Myocyte (in vitro differentiated cells): ENCODE measurements around the gene CEP112. TPM values are rescaled to one million over a fixed set of nuclear protein-coding genes. Genes with fewer than 3 reads are reported as not detected.

Experiments
- DNase-seq: peaks from one replicate; pipeline ENCODE4 v3.0.0-alpha.2; 2012; ENCODE audit warnings: low read depth
- total RNA-seq: library from RNA; depleted of rRNA; stranded (reverse); fragments of >200 nt; gene quantifications from 2 replicates; pipeline ENCODE4 v1.2.3, GENCODE V29; 2014

CEP112 gene
- total RNA-seq, 1 donor from 2014 or later = 35.3 TPM

GRCh38 chr17:65994679-65995078 lies 197.3 kb downstream of the CEP112 start:
- DNase-seq = no peak

GRCh38 chr17:65994114-65994513 lies 197.8 kb downstream of the CEP112 start:
- no peak for DNase-seq

- DNase-seq = no peak
These were observed 201.3 kb downstream of the CEP112 start for GRCh38 chr17:65990593-65990992.

- no peak for DNase-seq
These were observed 203.5 kb downstream of the CEP112 start for GRCh38 chr17:65988451-65988850.

- DNase-seq = no peak
These were observed 203.9 kb downstream of the CEP112 start for GRCh38 chr17:65987988-65988387.

GRCh38 chr17:65985571-65985970 lies 206.4 kb downstream of the CEP112 start:
- no peak for DNase-seq

- DNase-seq = no peak
These were observed 207.6 kb downstream of the CEP112 start for GRCh38 chr17:65984299-65984698.

- no peak for DNase-seq
These were observed 213.1 kb downstream of the CEP112 start for GRCh38 chr17:65978871-65979270.

- no peak for DNase-seq
These were observed 214.9 kb downstream of the CEP112 start for GRCh38 chr17:65977041-65977440.

- DNase-seq = no peak
These were observed 216.1 kb downstream of the CEP112 start for GRCh38 chr17:65975878-65976277.

GRCh38 chr17:65973237-65973636 lies 218.7 kb downstream of the CEP112 start:
- DNase-seq = no peak

GRCh38 chr17:65967372-65967771 lies 224.6 kb downstream of the CEP112 start:
- no peak for DNase-seq

GRCh38 chr17:65966072-65966695 lies 225.7 kb downstream of the CEP112 start:
- peak; percentile 14 for DNase-seq

GRCh38 chr17:65963179-65963578 lies 228.8 kb downstream of the CEP112 start:
- no peak for DNase-seq

- DNase-seq = no peak
These were observed 232.3 kb downstream of the CEP112 start for GRCh38 chr17:65959630-65960029.

GRCh38 chr17:65956814-65957213 lies 235.1 kb downstream of the CEP112 start:
- no peak for DNase-seq

GRCh38 chr17:65954148-65954449 lies 237.8 kb downstream of the CEP112 start:
- no peak for DNase-seq

GRCh38 chr17:65953316-65954147 lies 238.4 kb downstream of the CEP112 start:
- no peak for DNase-seq

- no peak for DNase-seq
These were observed 239.3 kb downstream of the CEP112 start for GRCh38 chr17:65952586-65952985.

GRCh38 chr17:65952015-65952414 lies 239.9 kb downstream of the CEP112 start:
- DNase-seq = no peak

- no peak for DNase-seq
These were observed 244.1 kb downstream of the CEP112 start for GRCh38 chr17:65947831-65948230.

- DNase-seq = no peak
These were observed 249.3 kb downstream of the CEP112 start for GRCh38 chr17:65942592-65942991.

- no peak for DNase-seq
These were observed 250.5 kb downstream of the CEP112 start for GRCh38 chr17:65941356-65941899.
